K562 (cell line): ENCODE data around the gene GRIN2A. TPM values are rescaled to one million over a fixed set of nuclear protein-coding genes. Genes with fewer than 3 reads are reported as not detected.

ENCODE experiments used
- ATAC-seq: fragments of 200-7000 bp; cut with Tn5 transposase; 3 replicates; pipeline ENCODE4 v1.9.1; 2020; ENCODE audit warnings: moderate library complexity
- BruUV-seq: library from RNA; stranded (reverse); fragments of 400-500 nt; replicated peaks from 2 replicates; lab custom pipeline; 2021; lab: Mats Ljungman, UMichigan
- CTCF ChIA-PET: fragments of 300-600 bp; formaldehyde crosslinking; extraction: SDS; loops from one replicate; lab custom pipeline; 2021; ENCODE audit warnings: low intra/inter-chr PET ratio; lab: Yijun Ruan, JAX
- POLR2A ChIA-PET: fragments of 300-600, 350-650 bp; sonication (Branson Sonifier 250); formaldehyde crosslinking; extraction: SDS; loops from one replicate; lab custom pipeline; 2021; ENCODE audit warnings: antibody characterized with exemption, inconsistent platforms; lab: Yijun Ruan, JAX
- DNase-seq, 4 experiments: peaks; one replicate each; pipeline versions ENCODE4 v3.0.0 to v3.0.0-alpha.2; 2011 to 2018; ENCODE audit warnings: low spot score in 3 of 4, mixed read lengths in 3 of 4; ENCODE audit errors: extremely low read depth in 1 of 4
- FAIRE-seq: peaks from 2 replicates; lab custom pipeline; 2011; peaks lifted over from hg19 to GRCh38; lab: Jason Lieb, UNC
- H2AFZ ChIP-seq: 2 replicates; pipeline ENCODE4 v1.6.0; 2011; ENCODE audit warnings: low read depth, low read length, control low read depth, inconsistent platforms
- H3K27ac ChIP-seq: fragments of 200-600 bp; 3 replicates; pipeline ENCODE4 v1.8.0; 2011; ENCODE audit warnings: low read depth, mild to moderate bottlenecking, control low read depth, inconsistent platforms, low read length, moderate library complexity, mixed read lengths; ENCODE audit errors: extremely low read depth
- H3K27me3 ChIP-seq, 2 experiments: fragments of 300-600 bp in 1 of 2; 2 replicates in 1 of 2; 3 replicates in 1 of 2; pipeline versions ENCODE4 v1.6.0 to v1.8.0; 2011; ENCODE audit warnings: inconsistent platforms in 2 of 2, low read length in 2 of 2, mild to moderate bottlenecking in 1 of 2, mixed read lengths in 1 of 2, moderate library complexity in 1 of 2; ENCODE audit not compliant: control insufficient read depth in 2 of 2, insufficient read depth in 2 of 2
- H3K36me3 ChIP-seq: fragments of 300-600 bp; 3 replicates; pipeline ENCODE4 v1.8.0; 2011; ENCODE audit warnings: mild to moderate bottlenecking, low read length, inconsistent platforms; ENCODE audit not compliant: control insufficient read depth, insufficient read depth
- H3K4me1 ChIP-seq, 2 experiments: fragments of 200-600 bp in 1 of 2; replicated peaks in 1 of 2; 2 replicates in 1 of 2; 3 replicates in 1 of 2; pipeline versions ENCODE4 v1.5.1 to v1.8.0; 2011; ENCODE audit warnings: inconsistent platforms in 2 of 2, low read length in 2 of 2, mild to moderate bottlenecking in 1 of 2, mixed read lengths in 1 of 2, moderate library complexity in 1 of 2; ENCODE audit not compliant: control insufficient read depth in 2 of 2, insufficient read depth in 2 of 2
- H3K4me2 ChIP-seq: 2 replicates; pipeline ENCODE4 v1.6.1; 2011; ENCODE audit warnings: low read length, control low read depth, inconsistent platforms, mixed read lengths; ENCODE audit not compliant: insufficient read depth
- H3K4me3 ChIP-seq: fragments of 200-600 bp; sonication (generic), shearing (Covaris generic); 2 replicates; pipeline ENCODE4 v1.5.1; 2016; ENCODE audit warnings: control low read depth, inconsistent platforms
- H3K79me2 ChIP-seq: fragments of 200-600 bp; 3 replicates; pipeline ENCODE4 v1.8.0; 2011; ENCODE audit warnings: low read length, inconsistent platforms; ENCODE audit not compliant: control insufficient read depth, insufficient read depth
- H3K9ac ChIP-seq, 2 experiments: 2 replicates each; pipeline versions ENCODE4 v1.6.0 to v1.6.1; 2011; ENCODE audit warnings: low read depth in 2 of 2, low read length in 2 of 2, control low read depth in 1 of 2, inconsistent platforms in 1 of 2, mild to moderate bottlenecking in 1 of 2, mixed read lengths in 1 of 2; ENCODE audit not compliant: insufficient read depth in 1 of 2
- H3K9me1 ChIP-seq: one replicate; pipeline ENCODE4 v1.6.0; 2011; ENCODE audit warnings: inconsistent platforms, mild to moderate bottlenecking, low read length, moderate library complexity; ENCODE audit not compliant: control insufficient read depth, insufficient read depth
- H3K9me3 ChIP-seq: replicated peaks from 2 replicates; pipeline ENCODE4 v1.5.1; 2011; ENCODE audit warnings: low read depth, low read length, inconsistent platforms; ENCODE audit not compliant: control insufficient read depth, insufficient read depth
- H4K20me1 ChIP-seq: replicated peaks from 2 replicates; pipeline ENCODE4 v1.6.1; 2011; ENCODE audit warnings: low read length, inconsistent platforms, mixed read lengths; ENCODE audit not compliant: control insufficient read depth, insufficient read depth
- SP2 ChIP-seq: IDR thresholded peaks from 2 replicates; pipeline ENCODE4 v1.6.1; 2011; ENCODE audit warnings: mild to moderate bottlenecking, low read depth, low read length, moderate library complexity; ENCODE audit not compliant: poor library complexity, severe bottlenecking; ENCODE audit errors: extremely low read depth
- SPI1 ChIP-seq: IDR thresholded peaks from 2 replicates; pipeline ENCODE4 v1.6.1; 2011; ENCODE audit warnings: low read depth, low read length, control low read depth, borderline replicate concordance
- ZKSCAN1 ChIP-seq: fragments of 150-350 bp; IDR thresholded peaks from 2 replicates; pipeline ENCODE4 v1.6.1; 2016; ENCODE audit warnings: low read depth, low read length
- ZNF589 ChIP-seq: fragments of 200-800 bp; sonication (Bioruptor generic); IDR thresholded peaks from 2 replicates; pipeline ENCODE4 v1.6.1; 2016; ENCODE audit warnings: low read depth, missing genetic modification characterization, missing compliant biosample characterization
- WGBS: fragments of 100-300 bp; shearing (Covaris generic); methylation state at CpG from one replicate; pipeline ENCODE4 v1.1.6; 2016; ENCODE audit warnings: low coverage, mixed read lengths; ENCODE audit not compliant: insufficient coverage; ENCODE audit errors: missing lambda C conversion rate; 5-methylcytosine and 5-hydroxymethylcytosine counted together
- in situ Hi-C: fragments of 300-500 bp; cut with MboI; formaldehyde crosslinking; loops from 4 replicates; pipeline ENCODE4 v1.15.0; 2018; ENCODE audit warnings: inconsistent platforms, mixed read lengths
- intact Hi-C: fragments of 100-400 bp; cut with micrococcal nuclease; formaldehyde crosslinking; loops from 2 replicates; pipeline ENCODE4 v1.14.2; 2022
- polyA plus RNA-seq, 8 experiments: library from polyadenylated mRNA; depleted of rRNA in 4 of 8; stranded (reverse) in 5 of 8; unstranded in 3 of 8; fragments of >200 nt; fragmentation: Nextera tagmentation in 2 of 8; fragmentation: Illumina TruSeq in 1 of 8; extraction: Ambion mirVana in 2 of 8; extraction: Trizol in 1 of 8; gene quantifications; 2 replicates each; pipeline versions ENCODE4 v1.2.1 to v1.2.3, GENCODE V29; 2011 to 2014; ENCODE audit warnings: inconsistent platforms in 1 of 8, missing spikeins in 1 of 8
- total RNA-seq, 7 experiments: library from RNA; depleted of rRNA in 6 of 7; stranded (reverse); fragments of >200 nt in 6 of 7; fragmentation: Illumina TruSeq in 2 of 7; extraction: Trizol in 2 of 7; gene quantifications; 2 replicates each; pipeline versions ENCODE4 v1.2.1 to v1.2.3, GENCODE V29; 2011 to 2021; ENCODE audit warnings: low replicate concordance in 1 of 7

The GRIN2A gene
- total and polyA plus RNA-seq, 9 of the 15 experiments (the other 6 are each of a cell fraction or from before 2014, with no cell fraction given): not detected

- TF ChIP-seq SP2: no peak
- TF ChIP-seq, all 486 proteins: peak for 0
These were observed 262.8 kb downstream of the GRIN2A start (continued) for GRCh38 chr16:9919460-9919859.

- POLR2A ChIA-PET: no interaction called here
- Histone ChIP-seq H3K9ac (no peak overlapping the region), H3K36me3 (no peaks in the 10 kb centered on the region), H3K4me2 (no peak overlapping the region), H3K9me1 (no peaks in the 10 kb centered on the region), H3K79me2 (no peaks in the 10 kb centered on the region), H3K4me3 (no peak overlapping the region), H3K27ac (no peak overlapping the region), H3K27me3 (peaks cover 3 to 8% of the 10 kb centered on the region in 2 experiments; a peak in 2 of 5 replicates), H2AFZ (no peak overlapping the region), H3K9me3 (no peaks in the 10 kb centered on the region), H4K20me1 (no peaks in the 10 kb centered on the region), H3K4me1 (no peaks in the 10 kb centered on the region)
- in situ Hi-C loops (no loop called here), intact Hi-C loops (no loop called here)
- no peak for ATAC-seq
- CTCF ChIA-PET: no interaction called here
- TF ChIP-seq ZNF589 (CRISPR knock-in tag) (no peak), SPI1 (no peak), ZKSCAN1 (no peak)
- BruUV-seq: no TSS peak
- 0% methylated on average over 6 of the region's 6 CpGs for WGBS
- FAIRE-seq: no peak
- DNase-seq: no peak
These were observed 264.5 kb downstream of the GRIN2A start for GRCh38 chr16:9917691-9918090.
